HG03575 (cell line): Measurements from ENCODE around the gene HSD11B1L.
"Not testable (repeated sequence)": the region's sequence is repeated elsewhere in the genome, so short reads cannot be mapped to it uniquely, and the experiment has no call there.

Source experiments
- ATAC-seq: cut with Tn5 transposase; IDR thresholded peaks from one replicate; pipeline ENCODE4 v1.9.1; 2021; ENCODE audit not compliant: unreplicated experiment, insufficient number of reproducible peaks, low FRiP score; ENCODE audit errors: extremely low read depth

The HSD11B1L gene

DNA sequence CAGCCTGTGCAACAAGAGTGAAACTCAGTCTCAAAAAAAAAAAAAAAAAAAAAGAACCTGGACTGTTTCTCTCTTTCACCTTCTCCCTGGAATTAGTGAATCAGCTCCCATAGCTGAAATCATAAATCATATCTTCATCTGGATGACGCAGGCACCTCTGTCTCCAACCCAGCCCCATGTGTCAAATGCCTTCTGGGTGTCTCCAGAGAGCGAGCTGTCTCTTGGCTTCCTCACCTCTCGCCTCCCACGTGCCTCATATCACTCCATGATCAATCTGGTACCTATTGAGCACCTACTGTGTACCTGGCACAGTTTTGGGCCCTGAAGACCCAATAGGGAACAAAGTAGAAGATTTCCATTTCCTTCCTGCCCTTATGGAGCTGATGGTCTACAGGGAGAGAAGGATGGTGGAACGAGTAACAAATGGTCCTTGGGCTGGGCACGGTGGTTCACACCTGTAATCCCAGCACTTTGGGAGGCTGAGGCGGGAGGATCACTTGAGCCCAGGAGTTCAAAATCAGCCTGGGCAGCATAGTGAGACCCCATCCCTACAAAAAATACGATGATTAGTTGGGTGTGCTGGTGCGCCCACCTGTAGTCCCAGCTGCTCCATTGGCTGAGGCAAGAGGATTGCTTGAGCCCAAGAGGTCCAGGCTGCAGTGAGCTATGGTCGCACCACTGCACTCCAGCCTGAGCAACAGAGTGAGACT is 2.5 kb downstream of the HSD11B1L start:
- no peak for ATAC-seq

GRCh38 chr19:5684694-5685430 is 4.0 kb downstream of the HSD11B1L start:
- no peak for ATAC-seq

GRCh38 chr19:5686326-5686646 is 5.5 kb downstream of the HSD11B1L start:
- no peak for ATAC-seq

DNA sequence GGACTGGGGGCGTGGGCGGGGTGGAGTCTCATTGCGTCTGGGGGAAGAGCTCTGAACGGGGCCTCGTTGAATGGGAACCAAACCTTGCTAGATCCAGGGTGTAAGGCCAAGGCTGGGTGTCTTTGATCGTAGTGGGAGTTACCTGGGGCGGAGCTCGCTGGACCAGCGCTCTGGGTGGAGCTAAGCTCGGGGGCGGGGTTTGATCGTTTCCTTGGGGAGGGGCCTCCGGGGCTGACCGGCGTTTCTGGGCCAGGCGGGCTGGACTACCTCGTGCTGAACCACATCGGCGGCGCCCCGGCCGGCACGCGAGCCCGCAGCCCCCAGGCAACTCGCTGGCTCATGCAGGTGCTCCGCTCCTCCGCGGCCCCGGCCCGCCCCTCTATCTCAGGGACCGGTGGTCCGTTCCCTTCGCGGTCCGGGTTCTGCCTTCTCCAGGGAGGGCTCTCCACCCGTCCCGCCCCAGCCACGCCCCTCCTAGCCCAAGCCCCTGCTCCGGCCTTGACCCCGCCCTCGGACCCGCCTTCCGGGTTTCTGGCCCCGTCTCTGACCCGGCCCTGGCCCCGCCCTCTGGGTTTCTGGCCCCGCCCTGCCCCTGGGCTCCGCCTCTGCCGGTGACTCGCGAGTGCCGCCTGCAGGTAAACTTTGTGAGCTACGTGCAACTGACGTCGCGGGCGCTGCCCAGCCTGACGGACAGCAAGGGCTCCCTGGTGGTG is 6.0 kb downstream of the HSD11B1L start:
- ATAC-seq, result no peak

GRCh38 chr19:5687360-5688198 is 6.8 kb downstream of the HSD11B1L start:
- no peak for ATAC-seq

- ATAC-seq, result not testable (repeated sequence)
Measured at GRCh38 chr19:5688262-5688881, 7.5 kb downstream of the HSD11B1L start.

- ATAC-seq, result no peak
Measured at GRCh38 chr19:5690125-5690954, 9.5 kb downstream of the HSD11B1L start, which contains the start of gene RPL36. Gene RPL36, plus strand, starts transcription at chr19:5690295. Its CDS starts 213 bp downstream, at chr19:5690508.

DNA sequence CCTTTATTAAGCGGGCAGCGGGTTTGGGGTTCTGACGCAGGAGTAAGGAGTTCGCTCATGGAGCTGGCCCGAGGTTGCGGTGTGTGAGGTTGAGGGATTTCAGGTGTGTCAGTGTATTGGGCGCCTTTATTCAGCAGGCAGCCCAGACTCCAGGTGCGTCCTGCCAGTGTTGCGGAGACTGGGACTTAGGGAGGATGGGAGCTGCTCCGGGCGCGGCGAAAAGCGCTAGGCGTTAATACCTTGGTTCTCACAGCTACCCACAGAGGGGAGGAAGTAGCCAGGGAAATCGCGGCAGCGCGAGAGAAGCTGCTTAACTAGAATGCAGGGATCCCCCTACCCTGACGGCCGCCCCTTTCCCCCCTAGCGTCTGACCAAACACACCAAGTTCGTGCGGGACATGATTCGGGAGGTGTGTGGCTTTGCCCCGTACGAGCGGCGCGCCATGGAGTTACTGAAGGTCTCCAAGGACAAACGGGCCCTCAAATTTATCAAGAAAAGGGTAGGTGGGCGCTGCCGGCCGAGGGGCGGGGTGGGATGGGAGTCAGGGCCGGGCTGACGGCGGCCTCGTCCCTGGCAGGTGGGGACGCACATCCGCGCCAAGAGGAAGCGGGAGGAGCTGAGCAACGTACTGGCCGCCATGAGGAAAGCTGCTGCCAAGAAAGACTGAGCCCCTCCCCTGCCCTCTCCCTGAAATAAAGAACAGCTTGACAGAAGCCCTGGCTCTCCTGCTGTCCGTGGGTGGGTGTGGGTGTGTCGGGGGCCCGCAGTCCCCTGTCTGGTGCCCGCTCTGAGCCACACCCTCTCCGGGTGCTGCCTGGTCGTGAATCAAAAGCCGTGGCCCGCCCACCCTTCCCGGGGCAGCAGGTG is 10.4 kb downstream of the HSD11B1L start:
- no peak for ATAC-seq

DNA sequence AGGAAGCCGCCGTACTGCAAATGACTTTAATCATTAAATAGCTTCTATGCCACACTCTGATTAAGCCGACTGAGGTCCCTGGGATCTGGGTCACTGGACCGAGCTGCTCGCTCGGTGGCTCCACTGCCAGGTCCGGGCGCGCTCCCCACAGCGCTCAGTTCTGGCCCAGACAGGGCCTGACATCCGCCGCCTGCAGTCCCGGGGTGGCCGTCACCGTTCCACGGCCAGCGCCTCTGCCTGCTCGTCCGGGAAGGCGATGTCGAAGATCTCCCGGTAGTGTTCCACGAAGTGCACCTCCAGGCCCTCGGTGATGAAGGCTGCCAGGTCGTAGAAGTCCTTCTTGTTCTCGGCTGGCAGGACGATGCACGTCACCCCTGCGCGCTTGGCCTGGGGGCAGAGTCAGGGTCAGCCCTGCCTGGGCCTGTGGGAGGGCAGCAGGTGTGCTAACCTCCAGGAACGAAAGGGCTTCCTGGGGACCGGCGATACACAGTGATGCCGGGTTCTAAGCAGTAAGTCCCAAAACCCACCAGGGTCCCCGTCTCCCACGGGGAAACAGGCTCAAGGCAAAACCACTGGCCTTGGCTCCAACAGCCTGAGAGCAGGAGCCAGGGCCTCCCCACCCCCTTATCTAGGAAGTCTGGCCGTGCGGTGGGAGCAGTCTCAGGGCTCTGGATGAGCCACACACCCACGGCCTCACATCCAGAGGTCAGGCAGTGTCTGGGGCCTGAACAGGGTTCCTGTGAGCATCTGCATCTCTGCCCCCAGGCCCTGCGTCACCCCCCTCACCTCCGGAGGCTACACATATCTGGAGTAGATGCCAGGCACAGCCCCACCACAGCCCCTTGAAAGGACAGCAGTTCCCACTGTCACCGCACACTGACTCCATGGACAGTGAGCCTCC is 11.2 kb downstream of the HSD11B1L start:
- no peak for ATAC-seq

DNA sequence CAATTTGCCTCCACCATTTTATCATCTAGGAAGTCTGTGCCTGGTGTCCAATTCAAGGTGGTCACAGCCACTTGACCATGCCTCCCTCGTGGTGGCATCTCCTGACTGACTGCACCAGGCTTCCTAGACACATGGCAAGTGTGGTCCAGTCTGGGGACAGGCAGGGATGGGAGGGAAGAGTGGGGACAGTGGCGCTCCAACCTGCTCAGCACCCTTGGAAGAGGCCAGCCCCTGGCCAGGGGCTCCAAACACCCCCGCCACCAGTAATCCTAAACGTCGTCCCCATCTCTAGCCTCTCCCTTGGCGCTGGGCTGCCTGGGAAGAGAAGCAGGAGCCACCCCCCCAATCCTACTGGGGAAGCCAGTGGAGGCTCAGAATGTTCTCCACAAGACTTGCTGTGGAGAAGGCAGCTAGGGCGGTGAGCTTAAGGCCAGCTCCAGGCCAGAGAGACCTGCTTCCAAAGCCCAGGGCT is 11.9 kb downstream of the HSD11B1L start:
- no peak for ATAC-seq

DNA sequence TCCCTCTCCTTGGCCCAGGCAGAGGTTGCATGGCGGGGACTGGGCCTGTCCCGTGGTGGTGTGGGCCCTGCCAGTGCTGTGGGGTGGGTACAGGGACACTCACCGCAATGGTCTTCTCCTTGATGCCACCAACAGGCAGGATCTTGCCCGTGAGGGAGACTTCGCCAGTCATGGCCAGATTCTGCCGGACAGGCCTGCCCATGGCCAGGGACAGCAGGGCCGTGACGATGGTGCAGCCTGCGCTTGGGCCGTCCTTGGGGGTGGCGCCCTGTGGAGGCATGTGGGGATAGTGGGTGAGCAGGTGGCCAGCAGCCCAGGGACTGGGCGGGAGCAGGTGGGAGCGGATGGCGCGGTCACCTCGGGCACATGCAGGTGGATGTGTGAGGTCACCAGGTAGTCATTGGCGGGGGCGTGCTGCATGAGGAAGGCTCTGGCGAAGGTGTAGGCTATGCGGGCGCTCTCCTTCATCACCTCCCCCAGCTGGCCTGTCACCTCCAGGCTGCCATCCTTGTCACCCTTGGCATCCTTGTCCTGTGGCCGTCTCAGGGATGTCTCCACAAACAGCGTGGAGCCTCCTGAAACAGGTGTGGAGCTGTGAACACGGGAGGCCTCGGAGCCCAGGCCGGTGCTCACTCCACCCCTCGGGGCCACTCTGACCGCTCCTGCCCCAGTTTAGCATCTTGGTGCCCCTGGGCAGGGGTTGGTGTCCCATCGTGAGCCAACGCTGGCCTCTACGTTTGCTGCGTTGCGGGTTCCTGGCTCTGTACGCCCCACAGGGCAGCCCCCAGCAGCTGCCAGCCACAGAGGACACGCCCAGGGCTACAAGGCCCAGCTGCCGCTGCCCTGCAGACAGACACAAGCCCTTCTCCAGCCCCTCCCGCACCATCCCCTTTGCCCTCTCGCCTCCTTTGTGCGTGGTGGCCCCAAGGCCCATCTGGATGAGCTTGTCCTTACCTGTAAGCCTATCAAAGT is 12.7 kb downstream of the HSD11B1L start:
- ATAC-seq, result no peak

GRCh38 chr19:5694167-5694955 is 13.5 kb downstream of the HSD11B1L start:
- ATAC-seq, result no peak

DNA sequence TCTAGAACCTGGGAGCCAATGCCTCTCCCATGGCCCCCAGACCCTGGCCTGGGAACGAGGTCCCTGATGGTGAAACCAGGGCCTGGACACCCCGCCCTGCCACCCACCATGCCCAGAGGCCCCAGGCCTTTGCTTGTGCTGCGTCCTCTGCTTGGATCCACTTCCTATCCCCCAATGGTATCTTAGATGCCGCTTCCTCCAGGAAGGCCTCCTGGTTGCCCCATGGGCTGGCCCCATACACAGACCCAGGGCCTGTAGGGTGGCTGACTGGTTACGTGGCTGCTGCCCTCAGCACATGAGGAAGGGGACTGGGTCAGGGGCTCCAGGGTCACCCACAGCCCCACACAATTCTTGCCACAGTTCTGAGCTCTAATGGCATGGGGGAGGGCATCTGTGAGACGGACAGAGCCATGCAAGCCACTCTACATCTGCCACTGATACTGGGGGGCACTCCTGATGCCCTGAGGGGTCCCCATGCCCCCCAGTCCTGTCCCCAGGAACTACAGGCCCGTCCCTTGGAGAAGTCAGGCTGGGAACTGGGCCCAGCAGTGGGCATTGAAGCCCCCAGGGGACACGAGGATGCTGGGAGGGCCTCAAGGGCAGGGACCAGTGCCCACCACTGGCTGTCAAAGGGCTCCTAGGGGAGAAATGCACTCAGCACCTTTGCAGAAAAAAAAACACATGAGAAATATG is 14.3 kb downstream of the HSD11B1L start:
- no peak for ATAC-seq
